HFFc6 (cell line): ENCODE measurements around the gene SRRM4. TPM values are rescaled to one million over a fixed set of nuclear protein-coding genes. Genes with fewer than 3 reads are reported as not detected.

Experiments used
- DNase-seq: peaks from one replicate; pipeline ENCODE4 v3.0.0-alpha.2; 2018
- H3K27ac Mint-ChIP-seq: 2 replicates; pipeline ENCODE4 v1.8.0; 2020; ENCODE audit warnings: mild to moderate bottlenecking, mixed read lengths
- H3K27me3 Mint-ChIP-seq: 2 replicates; pipeline ENCODE4 v1.8.0; 2021; ENCODE audit warnings: mild to moderate bottlenecking, moderate library complexity, mixed read lengths; ENCODE audit not compliant: insufficient read depth
- H3K36me3 Mint-ChIP-seq: 2 replicates; pipeline ENCODE4 v1.8.0; 2021; ENCODE audit warnings: low read depth, mixed read lengths
- H3K4me1 Mint-ChIP-seq: 2 replicates; pipeline ENCODE4 v1.8.0; 2020; ENCODE audit warnings: low read depth, mixed read lengths
- H3K4me3 Mint-ChIP-seq: 2 replicates; pipeline ENCODE4 v1.8.0; 2020; ENCODE audit warnings: mild to moderate bottlenecking, moderate library complexity, mixed read lengths
- H3K9me3 Mint-ChIP-seq: 2 replicates; pipeline ENCODE4 v1.8.0; 2020; ENCODE audit warnings: mild to moderate bottlenecking, mixed read lengths
- CTCF ChIP-seq: fragments of 200-600 bp; sonication (generic); IDR thresholded peaks from 2 replicates; pipeline ENCODE4 v1.5.0; 2021; ENCODE audit warnings: antibody characterized with exemption, mild to moderate bottlenecking
- total RNA-seq, 6 experiments: library from RNA; stranded (reverse); fragmentation: NEBNext Ultra II Directional; extraction: Animal tissue kit (Norgen Biotek cat#: 25700); gene quantifications; 2 replicates in 1 of 6; 3 replicates in 5 of 6; pipeline ENCODE4 v1.2.3, GENCODE V29; 2021

Gene SRRM4
- total RNA-seq, 6 experiments from 2014 or later: not detected

GRCh38 chr12:119149270-119149669, 167.9 kb downstream of the SRRM4 start:
- peaks cover 13% of the 10 kb centered on the region for H3K9me3 Mint-ChIP-seq
- H3K4me1 Mint-ChIP-seq: no peaks in the 10 kb centered on the region
- DNase-seq: no peak
- no peaks in the 10 kb centered on the region for H3K36me3 Mint-ChIP-seq
- no peak for TF ChIP-seq CTCF
- peaks cover 4% of the 10 kb centered on the region for H3K27me3 Mint-ChIP-seq
- H3K27ac Mint-ChIP-seq: no peak overlapping the region
- no peak overlapping the region for H3K4me3 Mint-ChIP-seq

- TF ChIP-seq CTCF: no peak
- H3K36me3 Mint-ChIP-seq: no peaks in the 10 kb centered on the region
- peaks cover 2% of the 10 kb centered on the region; the same call in 1 of the 2 replicates for H3K27me3 Mint-ChIP-seq
- no peaks in the 10 kb centered on the region for H3K4me1 Mint-ChIP-seq
- peaks cover 12% of the 10 kb centered on the region for H3K9me3 Mint-ChIP-seq
- H3K4me3 Mint-ChIP-seq: no peak overlapping the region
- no peak for DNase-seq
- no peak overlapping the region for H3K27ac Mint-ChIP-seq
Measured at GRCh38 chr12:119151445-119152026, 170.2 kb downstream of the SRRM4 start.

- no peak for DNase-seq
- no peaks in the 10 kb centered on the region for H3K36me3 Mint-ChIP-seq
- no peak overlapping the region; the same call in 1 of the 2 replicates for H3K4me3 Mint-ChIP-seq
- no peaks in the 10 kb centered on the region for H3K4me1 Mint-ChIP-seq
- no peak overlapping the region for H3K27ac Mint-ChIP-seq
- no peak for TF ChIP-seq CTCF
- peaks cover 7% of the 10 kb centered on the region; the same call in 1 of the 2 replicates for H3K27me3 Mint-ChIP-seq
- H3K9me3 Mint-ChIP-seq: peaks cover 12% of the 10 kb centered on the region
Measured at GRCh38 chr12:119153477-119154434, 172.4 kb downstream of the SRRM4 start.

- no peaks in the 10 kb centered on the region for H3K36me3 Mint-ChIP-seq
- peaks cover 8% of the 10 kb centered on the region; the same call in 1 of the 2 replicates for H3K27me3 Mint-ChIP-seq
- H3K9me3 Mint-ChIP-seq: peaks cover 12% of the 10 kb centered on the region
- H3K4me1 Mint-ChIP-seq: no peaks in the 10 kb centered on the region
- no peak for DNase-seq
- no peak overlapping the region for H3K27ac Mint-ChIP-seq
- no peak overlapping the region for H3K4me3 Mint-ChIP-seq
- TF ChIP-seq CTCF: no peak
Measured at GRCh38 chr12:119154435-119154818, 173.1 kb downstream of the SRRM4 start.

- H3K9me3 Mint-ChIP-seq: peaks cover 7% of the 10 kb centered on the region
- DNase-seq: no peak
- H3K36me3 Mint-ChIP-seq: no peaks in the 10 kb centered on the region
- no peak for TF ChIP-seq CTCF
- H3K4me3 Mint-ChIP-seq: no peak overlapping the region
- H3K27me3 Mint-ChIP-seq: peaks cover 11% of the 10 kb centered on the region; the same call in 1 of the 2 replicates
- H3K27ac Mint-ChIP-seq: no peak overlapping the region
- H3K4me1 Mint-ChIP-seq: no peaks in the 10 kb centered on the region
Measured at GRCh38 chr12:119156401-119157044, 175.2 kb downstream of the SRRM4 start.
